Stimulated activated CD4-positive, alpha-beta T cell treated with anti-CD3 and anti-CD28 coated beads, Interleukin-2, amount 100 ng/mL, for 24 hours (primary cell): ENCODE data around the gene RYR1.
A peak's percentile ranks its signal among the peaks of the same experiment; 100 is the strongest.
"Not testable (repeated sequence)": the region's sequence is repeated elsewhere in the genome, so short reads cannot be mapped to it uniquely, and the experiment has no call there.

Experiments used
- DNase-seq, 2 donors: peaks; one replicate each; pipeline ENCODE4 v3.0.0-alpha.2; 2020

The RYR1 gene

GRCh38 chr19:38517980-38518379 lies 84.5 kb downstream of the RYR1 start:
- not testable (repeated sequence) for DNase-seq

- DNase-seq: no peak
Measured at GRCh38 chr19:38519168-38519567, 85.7 kb downstream of the RYR1 start.

- no peak for DNase-seq
Measured at GRCh38 chr19:38519988-38520387, 86.5 kb downstream of the RYR1 start.

- no peak for DNase-seq
Measured at GRCh38 chr19:38522915-38523314, 89.4 kb downstream of the RYR1 start.

- no peak for DNase-seq
Measured at GRCh38 chr19:38523319-38523718, 89.8 kb downstream of the RYR1 start.

GRCh38 chr19:38524369-38524768 lies 90.9 kb downstream of the RYR1 start:
- no peak for DNase-seq

GRCh38 chr19:38524994-38525634 lies 91.6 kb downstream of the RYR1 start:
- no peak for DNase-seq

GRCh38 chr19:38526430-38526829 lies 92.9 kb downstream of the RYR1 start:
- no peak for DNase-seq

- peak in 1 of 2 donors; percentile 26 for DNase-seq
Measured at GRCh38 chr19:38527466-38528136, 94.1 kb downstream of the RYR1 start.

- no peak for DNase-seq
Measured at GRCh38 chr19:38528213-38528755, 94.8 kb downstream of the RYR1 start.

GRCh38 chr19:38528931-38529330 lies 95.4 kb downstream of the RYR1 start:
- DNase-seq: no peak

GRCh38 chr19:38531515-38531914 lies 98.0 kb downstream of the RYR1 start:
- no peak for DNase-seq

- no peak for DNase-seq
Measured at GRCh38 chr19:38532939-38533338, 99.4 kb downstream of the RYR1 start.

- DNase-seq: no peak
Measured at GRCh38 chr19:38534574-38534973, 101.1 kb downstream of the RYR1 start.

GRCh38 chr19:38535212-38535611 lies 101.7 kb downstream of the RYR1 start:
- DNase-seq: no peak

- no peak for DNase-seq
Measured at GRCh38 chr19:38537071-38537936, 103.8 kb downstream of the RYR1 start.

GRCh38 chr19:38538386-38538785 lies 104.9 kb downstream of the RYR1 start:
- no peak for DNase-seq

GRCh38 chr19:38538793-38539528 lies 105.5 kb downstream of the RYR1 start:
- DNase-seq: no peak

GRCh38 chr19:38539751-38540150 lies 106.3 kb downstream of the RYR1 start:
- DNase-seq: no peak

- no peak for DNase-seq
Measured at GRCh38 chr19:38542040-38542439, 108.5 kb downstream of the RYR1 start.

GRCh38 chr19:38543286-38543806 lies 109.9 kb downstream of the RYR1 start:
- DNase-seq: no peak

- peak in 1 of 2 donors; percentile 44 for DNase-seq
Measured at GRCh38 chr19:38543807-38544568, 110.5 kb downstream of the RYR1 start.
